ENCODE data around the gene OGFR. TPM values are rescaled to one million over a fixed set of nuclear protein-coding genes. Genes with fewer than 3 reads are reported as not detected.
A peak's percentile ranks its signal among the peaks of the same experiment; 100 is the strongest.

Gene OGFR
- total RNA-seq, 1 donor, result 33.7 TPM

GRCh38 chr20:62815066-62815991 is 10.7 kb downstream of the OGFR start:
- peak; percentile 39 for DNase-seq (ENCODE audit: low read depth)
- no peak for TF ChIP-seq CTCF (IDR thresholded peaks at IDR 0.05; ENCODE audit: insufficient read depth, low read depth, low read length)
- no peak overlapping the region for H3K4me3 ChIP-seq (ENCODE audit: low read depth, low read length)

GRCh38 chr20:62816031-62816883 is 11.6 kb downstream of the OGFR start:
- peak; percentile 29 for DNase-seq (ENCODE audit: low read depth)
- H3K4me3 ChIP-seq (ENCODE audit: low read depth, low read length), result peak overlapping the region; percentile 45
- no peak for TF ChIP-seq CTCF (IDR thresholded peaks at IDR 0.05; ENCODE audit: insufficient read depth, low read depth, low read length)

GRCh38 chr20:62816884-62817873 is 12.5 kb downstream of the OGFR start, which contains the start of gene COL9A3:
Gene COL9A3 (plus strand): TSS chr20:62817050. CDS start chr20:62817065, 15 bp downstream.
- peak within 1 kb of the TSS; percentile 45 for H3K4me3 ChIP-seq (ENCODE audit: low read depth, low read length)
- TF ChIP-seq CTCF (IDR thresholded peaks at IDR 0.05; ENCODE audit: insufficient read depth, low read depth, low read length), result no peak
- DNase-seq (ENCODE audit: low read depth), result no peak

GRCh38 chr20:62817975-62818591 is 13.4 kb downstream of the OGFR start:
- no peak for DNase-seq (ENCODE audit: low read depth)
- TF ChIP-seq CTCF (IDR thresholded peaks at IDR 0.05; ENCODE audit: insufficient read depth, low read depth, low read length), result no peak
- H3K4me3 ChIP-seq (ENCODE audit: low read depth, low read length), result no peak overlapping the region

GRCh38 chr20:62818592-62819493 is 14.2 kb downstream of the OGFR start:
- no peak for TF ChIP-seq CTCF (IDR thresholded peaks at IDR 0.05; ENCODE audit: insufficient read depth, low read depth, low read length)
- DNase-seq (ENCODE audit: low read depth), result peak; percentile 37

More at GRCh38 chr20:62818592-62819493, 14.2 kb downstream of the OGFR start:
- H3K4me3 ChIP-seq (ENCODE audit: low read depth, low read length), result no peak overlapping the region
